Superior temporal gyrus (tissue), 1 donor: ENCODE measurements around the gene M1AP.
"Not testable (repeated sequence)": the region's sequence is repeated elsewhere in the genome, so short reads cannot be mapped to it uniquely, and the experiment has no call there.

Experiments used
- DNase-seq: peaks from one replicate; pipeline ENCODE4 v3.0.0-alpha.2; 2016; ENCODE audit errors: extremely low spot score

M1AP gene

DNA sequence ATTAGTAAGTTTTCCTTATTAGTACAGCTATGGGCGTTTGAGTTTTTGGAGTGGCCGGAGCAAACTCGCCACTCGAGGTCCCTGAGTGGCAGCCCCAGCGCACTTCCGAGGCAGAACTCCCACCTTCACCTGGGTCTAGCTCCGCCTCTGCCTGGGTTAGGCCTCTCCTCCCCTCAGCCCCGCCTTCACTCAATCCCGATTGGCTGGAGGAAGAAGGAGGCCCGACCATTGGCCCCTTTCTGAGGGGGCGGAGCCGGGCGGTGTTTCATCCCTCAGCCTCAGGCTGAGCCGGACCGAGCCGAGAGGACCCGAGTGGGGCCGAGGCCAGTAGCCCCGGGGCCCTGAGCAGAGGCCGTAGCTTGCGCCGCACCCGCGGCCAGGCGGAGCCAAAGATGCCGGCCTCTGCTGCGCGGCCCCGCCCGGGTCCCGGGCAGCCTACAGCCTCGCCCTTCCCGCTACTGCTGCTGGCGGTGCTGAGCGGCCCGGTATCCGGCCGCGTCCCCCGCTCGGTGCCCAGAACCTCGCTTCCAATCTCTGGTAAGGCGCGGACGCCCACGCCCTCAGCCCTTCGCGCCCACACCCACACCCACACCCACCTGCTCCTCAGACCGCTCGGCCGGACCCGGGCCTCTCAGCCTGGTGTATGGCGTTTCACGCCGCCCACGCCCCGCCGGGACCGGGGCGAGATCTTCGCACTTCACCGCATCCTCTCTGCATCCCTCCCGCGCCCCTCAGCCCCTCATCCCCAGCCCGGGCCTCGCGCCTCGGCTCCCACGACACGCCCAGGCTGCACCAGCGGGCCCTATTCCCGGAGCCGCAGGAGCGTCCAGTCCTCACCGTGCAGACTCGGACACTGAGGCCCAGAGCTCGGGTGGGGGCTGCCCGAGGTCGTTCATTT lies 6.1 kb upstream of the M1AP start, which contains the start of gene SEMA4F:
Gene SEMA4F (plus strand): TSS at position 263 of the 898 bp plus-strand sequence. CDS start 130 bp downstream, at position 393.
- peak; percentile 98 for DNase-seq

DNA sequence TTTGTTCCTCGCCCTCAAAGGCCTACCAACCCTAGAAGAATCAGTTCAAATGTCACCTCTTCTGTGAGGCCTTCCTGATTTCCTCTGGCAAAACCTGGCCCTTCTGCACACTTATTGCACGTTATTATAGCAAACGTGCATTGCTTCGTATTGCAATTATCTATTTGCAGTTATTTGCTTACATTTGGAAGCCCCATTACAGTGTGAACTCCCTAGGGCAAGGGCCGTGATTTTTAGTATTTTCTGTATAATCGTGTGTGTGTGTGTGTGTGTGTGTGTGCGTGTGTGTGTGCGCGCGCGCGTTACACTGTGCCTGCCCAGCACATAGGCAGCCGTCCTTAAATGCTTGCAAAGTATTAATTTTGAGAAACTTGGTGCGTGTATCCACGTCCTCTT lies 5.5 kb upstream of the M1AP start:
- DNase-seq: no peak

DNA sequence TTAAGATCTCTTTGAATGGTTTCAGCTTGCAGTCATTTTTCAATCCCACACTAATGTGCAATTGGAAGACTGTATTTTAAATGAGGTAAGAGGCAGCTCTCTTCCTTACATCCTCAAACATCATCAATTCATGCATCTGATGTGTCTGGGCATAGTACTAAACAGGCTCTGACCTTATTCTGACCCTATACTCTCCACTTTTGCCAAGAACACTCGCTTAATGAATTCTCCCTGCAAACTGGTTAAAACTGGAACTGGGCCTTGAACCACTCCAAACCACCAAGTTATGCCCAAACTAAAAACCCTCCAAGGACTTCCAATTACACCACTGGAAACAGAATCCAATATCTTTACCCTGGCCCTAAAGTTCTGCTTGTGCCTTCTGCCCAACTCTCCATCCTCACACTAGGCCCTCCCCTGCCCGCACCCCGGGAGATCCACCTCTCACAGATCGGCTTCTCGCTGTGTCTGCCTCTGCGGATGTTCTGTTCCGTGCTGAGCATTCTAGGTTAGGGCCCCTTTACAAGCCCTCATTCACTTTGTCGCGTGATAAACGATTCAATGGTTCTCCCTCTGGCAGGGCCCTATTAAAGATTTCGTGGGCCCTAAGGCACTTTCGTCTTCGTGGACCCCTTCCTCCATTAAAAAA lies 1.2 kb downstream of the M1AP start:
- DNase-seq: no peak

DNA sequence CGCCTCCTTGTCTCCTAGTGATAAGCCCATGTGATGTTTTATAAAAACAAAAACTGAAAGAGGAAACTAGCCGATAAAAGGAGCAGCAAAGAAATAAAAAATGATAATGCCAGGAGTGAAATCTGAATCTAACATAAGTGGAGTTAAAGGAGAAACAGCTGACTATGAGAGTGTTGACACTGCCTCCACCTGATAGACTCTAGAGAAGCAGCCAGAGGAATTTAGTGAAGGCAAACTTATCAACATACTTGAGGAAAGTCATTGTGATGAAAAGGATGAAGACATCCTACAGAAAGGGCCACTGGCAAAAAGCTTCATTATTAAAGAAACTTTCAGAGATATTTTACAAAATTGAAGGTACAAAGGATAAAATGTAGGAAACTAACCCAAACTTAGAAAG lies 1.9 kb downstream of the M1AP start:
- DNase-seq: no peak

DNA sequence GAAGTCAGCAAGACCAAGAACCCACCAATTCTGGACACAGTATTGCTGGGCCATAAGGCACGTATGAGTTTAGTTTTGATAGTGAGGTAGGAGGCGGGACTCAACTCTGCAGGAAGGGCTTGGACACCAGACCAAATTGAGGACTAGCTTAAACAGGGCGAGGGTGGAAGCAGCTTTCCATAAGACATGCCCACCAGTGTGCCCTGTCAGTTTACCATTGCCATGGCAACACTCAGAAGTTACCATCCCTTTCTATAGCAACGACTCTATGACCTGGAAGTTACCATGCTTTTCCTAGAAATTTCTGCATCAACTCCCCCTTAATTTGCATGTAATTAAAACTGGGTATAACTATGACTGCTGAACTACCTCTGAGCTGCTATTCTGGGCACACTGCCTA lies 2.8 kb downstream of the M1AP start:
- DNase-seq: no peak

DNA sequence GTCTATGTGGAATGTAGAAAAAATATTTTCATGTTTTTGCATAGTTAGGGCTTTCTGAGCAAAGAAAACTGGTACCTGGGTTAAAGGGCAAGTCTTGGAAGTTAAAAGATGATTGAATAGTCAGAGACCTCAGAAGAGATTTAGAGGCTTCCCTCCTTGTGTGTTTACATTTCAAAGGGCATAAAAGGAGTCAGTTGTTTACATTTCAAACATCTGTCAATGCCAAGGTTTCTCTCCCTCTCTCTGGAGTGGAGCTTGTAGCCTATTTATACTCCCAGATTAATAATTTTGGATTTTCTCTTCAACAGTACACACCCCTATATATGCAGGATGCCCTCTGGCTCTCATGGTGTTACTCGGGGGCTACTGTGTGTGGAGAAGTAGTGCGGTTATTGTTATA lies 8.6 kb downstream of the M1AP start:
- DNase-seq: no peak

DNA sequence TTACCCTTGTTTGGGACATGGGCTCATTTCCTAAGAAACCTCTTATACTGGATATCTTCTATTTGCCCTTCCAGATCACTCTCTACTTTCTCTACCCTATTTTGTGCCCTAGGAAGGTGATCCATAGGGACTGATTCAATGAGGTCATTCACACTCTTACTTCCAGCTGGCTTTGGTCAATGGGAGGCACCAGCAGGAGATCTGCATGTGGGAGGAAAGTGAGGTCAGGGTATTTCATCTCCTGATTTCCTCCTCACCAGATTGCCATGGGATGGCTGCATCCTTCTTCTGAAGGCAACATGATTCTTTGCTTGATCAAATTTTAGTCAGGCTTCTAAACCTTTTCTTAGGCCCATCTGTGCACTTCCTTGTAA lies 15.2 kb downstream of the M1AP start:
- no peak for DNase-seq

DNA sequence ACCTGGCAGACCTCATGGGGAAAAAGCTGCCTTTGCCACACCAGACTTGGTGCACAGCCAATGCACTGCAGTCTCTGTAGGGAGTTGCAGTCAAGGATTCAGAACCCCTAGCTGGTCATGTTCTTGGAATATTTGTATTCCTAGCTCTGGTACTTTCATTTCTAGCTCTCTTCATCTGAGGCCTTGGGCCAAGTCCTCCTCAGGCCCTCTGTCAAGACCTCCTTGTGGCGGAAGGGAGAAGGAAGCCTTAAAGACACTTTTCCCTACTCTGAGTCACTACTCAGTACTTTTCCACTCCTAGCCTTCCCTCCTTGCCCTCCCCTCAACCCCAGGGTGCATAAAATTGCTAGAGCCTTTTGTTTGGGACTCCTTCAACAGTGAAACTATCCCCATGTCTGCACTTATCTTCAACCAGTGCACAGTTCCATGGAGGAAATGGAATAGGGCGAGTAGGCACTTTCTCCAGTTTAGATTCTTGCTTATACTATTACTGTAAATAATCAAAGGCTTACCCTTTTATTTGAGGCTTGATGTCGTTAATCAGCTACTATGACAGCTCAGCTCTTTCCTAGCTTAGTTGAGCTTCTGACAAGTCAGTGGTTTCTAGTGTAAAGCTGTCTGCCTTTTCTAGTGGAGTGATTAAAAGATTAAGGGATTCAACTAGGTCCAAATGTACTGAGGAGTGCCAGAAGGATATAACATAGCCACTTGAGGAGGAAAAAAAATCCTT lies 15.8 kb downstream of the M1AP start:
- DNase-seq: no peak

DNA sequence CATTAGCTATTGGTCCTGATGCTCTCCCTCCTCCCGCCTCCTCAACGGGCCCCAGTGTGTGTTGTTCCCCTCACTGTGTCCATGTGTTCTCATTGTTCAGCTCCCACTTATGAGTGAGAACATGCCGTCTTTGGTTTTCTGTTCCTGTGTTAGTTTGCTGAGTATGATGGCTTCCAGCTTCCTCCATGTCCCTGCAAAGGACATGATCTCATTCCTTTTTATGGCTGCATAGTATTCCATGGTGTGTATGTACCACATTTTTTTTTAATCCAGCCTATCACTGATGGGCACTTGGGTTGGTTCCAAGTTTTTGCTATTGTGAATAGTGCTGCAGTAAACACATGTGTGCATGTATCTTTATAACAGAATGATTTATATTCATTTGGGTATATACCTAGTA lies 17.7 kb downstream of the M1AP start:
- not testable (repeated sequence) for DNase-seq

DNA sequence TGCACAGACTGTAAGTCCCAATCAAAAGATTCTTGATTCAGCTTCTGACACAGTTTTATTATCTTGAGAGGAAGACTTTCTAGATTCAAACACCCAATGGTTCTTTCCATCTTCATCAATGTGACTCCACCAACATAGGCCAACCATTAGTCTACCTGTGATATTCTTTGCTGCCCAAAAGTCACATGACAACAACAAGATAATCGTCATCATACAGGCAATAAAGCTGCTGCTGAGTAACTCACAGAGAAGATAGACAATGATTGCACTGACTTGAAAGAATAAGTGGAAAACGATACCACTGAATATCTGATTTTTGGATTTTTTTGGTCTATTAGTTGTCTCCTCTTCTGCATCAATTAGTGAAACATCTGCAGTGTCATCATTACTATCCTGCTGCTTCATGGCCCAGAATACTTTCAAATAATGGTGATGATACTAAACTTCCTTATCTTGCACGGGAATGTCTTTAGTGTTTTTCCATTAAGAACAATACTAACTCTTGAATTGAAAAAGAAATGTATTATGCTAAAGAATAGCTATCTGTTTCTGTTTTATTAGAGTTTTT lies 19.5 kb downstream of the M1AP start:
- DNase-seq: no peak

DNA sequence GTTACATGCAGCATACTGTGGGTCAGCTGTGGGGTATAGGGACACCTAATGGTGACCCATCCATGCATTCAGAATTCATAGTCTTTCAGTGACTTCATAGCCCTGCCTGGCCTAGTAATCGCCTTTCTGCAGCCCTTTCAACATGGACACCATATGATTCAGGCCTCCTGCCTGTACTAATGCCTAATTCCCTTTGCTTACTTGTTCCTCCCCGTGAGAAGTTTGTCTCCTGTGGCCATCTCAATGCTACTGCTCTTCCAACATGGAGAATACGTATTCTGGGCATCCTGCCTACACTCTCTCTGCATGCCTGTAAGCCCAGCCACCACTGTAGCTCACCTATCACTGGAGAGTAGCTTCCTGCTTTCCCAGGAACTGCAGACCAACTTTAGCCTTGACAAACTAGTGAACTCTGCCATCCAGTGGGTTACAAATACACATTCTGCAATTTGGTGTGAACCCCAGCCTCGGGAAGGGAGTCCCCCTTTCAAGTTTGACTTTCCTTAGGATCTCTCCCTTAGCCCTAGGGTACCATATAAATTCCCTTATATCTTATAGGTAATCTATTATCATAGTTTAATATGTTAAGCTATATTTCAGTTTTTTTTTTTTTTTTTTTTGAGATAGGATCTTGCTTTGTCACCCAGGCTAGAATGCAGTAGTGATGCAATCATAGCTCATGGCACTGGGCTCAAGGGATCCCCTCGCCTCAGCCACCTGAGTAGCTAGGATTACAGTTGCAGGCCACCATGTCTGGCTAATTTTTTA lies 22.3 kb downstream of the M1AP start:
- no peak for DNase-seq

DNA sequence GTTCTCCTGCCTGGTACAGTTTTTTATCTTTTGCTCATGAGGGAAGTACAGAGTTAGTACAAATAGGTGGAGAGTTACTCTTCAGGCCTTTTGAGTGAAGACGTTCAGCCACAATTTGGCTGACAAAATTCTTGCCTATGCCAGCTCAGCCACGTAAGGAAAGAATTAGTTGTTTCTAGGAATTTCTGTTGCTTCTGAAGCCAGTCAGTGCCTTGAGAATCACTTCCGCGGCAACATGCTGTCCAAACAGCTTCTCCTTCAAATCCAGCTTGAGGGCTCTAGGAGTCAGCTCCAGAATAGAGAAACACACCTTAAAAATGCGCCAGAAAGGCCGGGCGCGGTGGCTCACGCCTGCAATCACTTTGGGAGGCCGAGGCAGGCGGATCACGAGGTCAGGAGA lies 27.5 kb downstream of the M1AP start:
- DNase-seq: no peak

DNA sequence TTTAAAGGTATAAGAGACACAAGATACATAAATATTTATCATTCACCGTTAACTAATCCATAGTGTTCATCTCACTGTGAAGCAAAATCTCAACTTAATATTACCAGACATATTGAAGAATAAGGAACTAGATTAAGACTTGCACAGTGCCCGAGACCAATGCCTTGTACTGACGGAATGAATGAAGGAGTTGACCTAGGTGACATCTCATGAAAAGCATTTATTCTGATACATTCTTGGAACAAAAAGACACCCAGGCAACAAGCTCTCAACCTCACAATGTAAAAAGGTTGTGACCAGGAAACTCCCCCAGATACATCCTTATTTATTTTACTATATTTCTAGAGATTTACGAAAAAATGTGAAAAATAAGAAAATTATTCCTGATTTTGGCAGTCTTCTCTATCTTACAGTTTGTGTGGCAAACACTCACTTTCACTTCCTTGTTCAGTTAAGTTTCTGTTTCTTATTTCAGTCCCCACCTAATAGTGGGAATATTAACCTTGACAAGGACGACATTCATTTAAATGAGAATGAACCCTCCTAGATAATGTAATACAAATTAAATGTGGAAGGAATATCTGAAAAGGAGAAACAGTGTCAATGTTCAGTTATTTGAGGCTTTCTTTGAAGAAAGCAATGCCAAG lies 28.4 kb downstream of the M1AP start:
- no peak for DNase-seq

DNA sequence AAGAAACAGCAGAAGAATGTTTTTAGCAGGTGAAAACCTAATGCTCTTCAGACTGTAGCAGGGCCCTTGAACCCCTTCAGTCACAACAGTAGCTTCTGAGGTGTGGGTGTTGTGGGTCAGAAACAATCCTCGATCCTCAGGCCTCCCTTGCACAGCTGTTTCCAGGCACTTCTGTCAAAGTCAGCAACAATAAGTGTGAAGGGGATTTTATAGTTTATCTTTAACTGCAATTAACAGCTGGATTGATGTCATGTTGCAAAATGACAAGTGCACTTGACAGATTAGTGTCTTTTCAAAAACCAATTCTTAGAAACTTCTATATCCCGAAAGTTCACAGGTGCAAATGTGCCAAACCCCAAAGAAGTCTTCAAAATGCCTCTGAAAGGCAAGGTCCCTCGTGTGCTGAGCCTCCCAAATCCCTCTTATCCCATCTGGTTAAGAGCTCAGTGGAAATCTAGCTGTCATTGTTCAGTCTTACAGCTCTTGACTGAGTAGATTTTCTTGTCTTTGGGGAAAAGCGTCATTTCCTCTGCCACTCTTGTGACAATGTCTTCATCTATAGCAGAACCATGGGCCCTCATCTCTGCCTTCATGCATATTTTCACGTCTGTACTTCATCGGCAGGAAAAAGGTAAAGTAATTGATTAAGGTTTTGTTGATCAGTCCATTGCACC lies 29.6 kb downstream of the M1AP start:
- DNase-seq: no peak

DNA sequence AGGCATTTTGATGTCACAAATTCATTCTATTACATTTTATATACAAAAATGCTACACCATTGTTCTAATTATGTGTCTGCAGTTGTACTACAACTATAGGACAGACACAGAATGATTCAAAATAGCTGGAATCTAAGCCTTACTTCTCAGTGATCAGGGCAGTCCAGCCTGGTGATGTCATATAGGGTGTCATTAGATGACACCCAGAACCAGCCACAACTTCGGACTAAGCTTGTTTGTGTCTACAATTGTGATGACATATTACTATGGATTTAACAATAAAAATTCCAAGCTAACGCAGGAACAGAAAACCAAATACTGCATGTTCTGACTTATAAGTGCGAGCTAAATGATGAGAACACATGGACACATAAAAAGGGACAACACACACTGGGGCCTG lies 31.0 kb downstream of the M1AP start:
- DNase-seq: no peak

DNA sequence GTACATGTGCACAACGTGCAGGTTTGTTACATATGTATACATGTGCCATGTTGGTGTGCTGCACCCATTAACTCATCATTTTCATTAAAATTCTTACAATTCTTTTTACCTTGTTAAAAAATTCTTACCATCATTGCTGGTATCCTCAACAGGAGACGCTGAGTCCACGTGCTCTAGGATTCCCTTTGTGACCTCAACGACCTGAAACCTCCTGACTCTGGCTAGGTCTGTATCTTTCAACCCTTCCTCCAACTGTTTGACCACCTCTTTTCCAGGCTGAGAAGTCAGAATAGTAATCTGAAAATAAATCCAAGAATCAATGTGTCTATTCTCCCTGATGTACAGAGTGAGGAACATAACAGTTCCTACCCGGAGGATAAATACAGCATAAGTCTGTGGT lies 41.2 kb downstream of the M1AP start:
- no peak for DNase-seq

DNA sequence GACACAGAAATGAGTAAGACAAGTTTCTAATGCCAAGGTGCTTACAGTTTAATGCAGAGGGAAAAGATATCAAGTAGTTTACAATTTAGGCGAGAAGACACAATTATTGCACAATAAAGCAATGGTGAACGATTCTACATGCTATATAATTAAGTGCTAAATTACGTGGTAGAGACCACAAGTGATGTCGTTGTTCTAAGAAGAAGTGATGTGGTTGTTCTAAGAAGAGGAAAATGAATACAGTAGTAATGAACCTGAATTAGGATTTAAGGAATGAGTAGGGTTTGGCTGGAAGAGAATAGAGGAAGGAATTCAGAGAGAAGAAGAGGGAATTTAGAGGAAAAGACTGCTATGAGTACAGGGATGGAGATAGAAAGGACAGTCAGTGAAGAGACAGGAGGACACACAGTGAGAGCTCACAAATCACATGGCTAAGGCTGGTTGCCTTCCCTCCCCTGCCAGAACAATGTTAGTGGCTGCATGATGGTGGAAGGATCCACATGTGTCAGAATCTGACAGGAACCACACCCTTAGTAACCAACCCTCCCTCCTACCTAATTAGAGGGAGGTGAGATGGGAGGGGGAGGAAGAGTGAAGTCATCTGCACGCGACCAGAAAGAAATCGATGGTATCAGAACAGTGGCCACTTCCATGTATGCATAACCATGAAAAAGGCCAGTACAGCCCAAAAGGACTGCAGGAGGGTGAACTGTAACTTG lies 44.7 kb downstream of the M1AP start:
- DNase-seq: no peak

DNA sequence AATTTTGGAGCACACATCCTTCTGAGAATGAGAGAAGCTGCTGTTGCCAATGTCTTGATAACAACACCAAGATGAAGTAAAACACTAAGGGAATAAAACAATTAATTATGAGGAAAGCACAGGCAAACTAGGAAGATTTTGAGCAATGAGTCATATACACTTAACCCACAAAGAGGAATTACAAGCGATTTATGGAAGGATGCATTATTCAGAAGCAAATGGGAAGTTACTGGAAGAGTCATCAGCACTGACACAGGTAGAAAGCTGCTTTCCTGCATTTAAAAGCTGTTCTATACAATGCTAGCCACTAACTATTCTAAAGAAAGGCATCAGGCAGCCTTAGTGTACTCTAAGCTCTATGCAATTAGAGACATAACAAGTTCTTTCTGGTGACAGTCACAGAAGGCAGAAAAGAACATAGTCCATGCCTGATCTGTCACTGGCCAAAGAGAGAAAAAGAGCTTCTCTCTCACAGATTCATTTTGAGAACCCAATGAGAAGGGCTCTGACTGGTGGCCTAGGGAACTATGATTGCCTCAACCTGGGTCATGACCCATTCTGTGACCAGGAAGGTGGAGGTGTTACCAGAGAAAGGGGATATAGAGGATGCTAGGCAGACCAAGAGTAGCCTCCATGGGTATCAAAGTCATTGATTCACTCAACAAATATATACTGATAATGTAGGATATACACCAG lies 45.4 kb downstream of the M1AP start:
- DNase-seq: no peak

DNA sequence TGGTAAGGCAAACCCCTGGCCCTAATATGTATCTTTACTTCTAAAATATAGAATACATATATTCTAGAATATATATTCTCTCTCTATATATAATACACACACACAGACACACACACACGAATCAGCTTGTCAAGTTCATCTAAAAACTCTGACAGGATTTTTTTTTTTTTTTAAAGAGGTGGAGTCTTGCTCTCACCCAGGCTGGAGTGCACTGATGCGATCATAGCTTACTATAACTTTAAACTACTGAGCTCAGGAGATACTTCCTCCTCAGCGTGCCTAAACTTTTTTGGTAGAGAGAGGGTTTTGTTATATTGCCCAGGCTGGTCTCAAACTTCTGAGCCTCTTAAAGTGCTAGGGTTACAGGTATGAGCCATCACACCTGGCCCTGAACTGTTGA lies 48.5 kb downstream of the M1AP start:
- no peak for DNase-seq
